Lower leg skin (tissue), 4 donors: ENCODE data around the gene HOXD13. TPM values are rescaled to one million over a fixed set of nuclear protein-coding genes. Genes with fewer than 3 reads are reported as not detected.

Experiments
- DNase-seq, 2 donors: peaks; one replicate each; pipeline ENCODE4 v3.0.0-alpha.2; 2019; ENCODE audit warnings: low spot score in 2 of 2
- H3K4me3 ChIP-seq: fragments of 200-600 bp; sonication (generic); 2 replicates; pipeline ENCODE4 v1.5.1; 2017; ENCODE audit warnings: mild to moderate bottlenecking, low read depth; ENCODE audit not compliant: poor library complexity, severe bottlenecking
- POLR2A ChIP-seq, 2 donors: fragments of 450-650 bp; IDR thresholded peaks; one replicate each; pipeline ENCODE4 v1.6.1; 2016 to 2017; ENCODE audit warnings: antibody characterized with exemption in 2 of 2, mild to moderate bottlenecking in 1 of 2, moderate library complexity in 1 of 2
- WGBS, 2 donors: methylation state at CpG; one replicate each; pipeline ENCODE4 v1.1.5; 2018; 5-methylcytosine and 5-hydroxymethylcytosine counted together
- intact Hi-C: fragments of 100-400 bp; cut with DNase I; formaldehyde crosslinking; loops from one replicate; pipeline ENCODE4 v1.15.0; 2023; ENCODE audit warnings: low total_unique reads
- total RNA-seq, 4 donors: library from RNA; depleted of rRNA; stranded (reverse); fragments of >200 nt; gene quantifications; one replicate each; pipeline ENCODE4 v1.1.0, GENCODE V29; 2016
- TF ChIP-seq, protein P1 (sequence below), 3 donors: fragments of 450-650 bp; IDR thresholded peaks; one replicate each; pipeline ENCODE4 v1.5.1; 2016; ENCODE audit warnings: antibody characterized with exemption in 3 of 3, mild to moderate bottlenecking in 3 of 3, moderate library complexity in 2 of 3

HOXD13 gene
- total RNA-seq, 4 donors from 2014 or later, result 0.10 TPM; not detected in 3

DNA sequence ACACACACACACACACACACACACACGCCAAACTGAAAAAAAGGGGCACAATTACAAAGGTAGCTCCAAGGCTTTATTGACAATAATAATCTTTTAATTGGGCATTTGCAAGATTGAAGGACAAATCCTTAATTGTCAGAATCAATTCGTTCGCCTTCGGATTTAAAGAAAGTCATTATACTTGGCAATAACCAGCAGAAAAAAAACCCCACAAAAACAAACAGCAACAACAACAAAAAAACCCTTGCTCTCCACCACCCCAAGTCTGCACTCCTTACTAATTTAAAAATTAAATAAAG lies 35.2 kb downstream of the HOXD13 start:
- WGBS, 2 donors, result 42 to 43% methylated on average over 4 of the region's 4 CpGs
- no peak overlapping the region for H3K4me3 ChIP-seq
- no peak for DNase-seq
- intact Hi-C loops, result loop anchor here (10.0 kb wide), 1 partner anchor 1027 kb away; no protein-coding TSS in a partner anchor
- TF ChIP-seq, protein P1, sequence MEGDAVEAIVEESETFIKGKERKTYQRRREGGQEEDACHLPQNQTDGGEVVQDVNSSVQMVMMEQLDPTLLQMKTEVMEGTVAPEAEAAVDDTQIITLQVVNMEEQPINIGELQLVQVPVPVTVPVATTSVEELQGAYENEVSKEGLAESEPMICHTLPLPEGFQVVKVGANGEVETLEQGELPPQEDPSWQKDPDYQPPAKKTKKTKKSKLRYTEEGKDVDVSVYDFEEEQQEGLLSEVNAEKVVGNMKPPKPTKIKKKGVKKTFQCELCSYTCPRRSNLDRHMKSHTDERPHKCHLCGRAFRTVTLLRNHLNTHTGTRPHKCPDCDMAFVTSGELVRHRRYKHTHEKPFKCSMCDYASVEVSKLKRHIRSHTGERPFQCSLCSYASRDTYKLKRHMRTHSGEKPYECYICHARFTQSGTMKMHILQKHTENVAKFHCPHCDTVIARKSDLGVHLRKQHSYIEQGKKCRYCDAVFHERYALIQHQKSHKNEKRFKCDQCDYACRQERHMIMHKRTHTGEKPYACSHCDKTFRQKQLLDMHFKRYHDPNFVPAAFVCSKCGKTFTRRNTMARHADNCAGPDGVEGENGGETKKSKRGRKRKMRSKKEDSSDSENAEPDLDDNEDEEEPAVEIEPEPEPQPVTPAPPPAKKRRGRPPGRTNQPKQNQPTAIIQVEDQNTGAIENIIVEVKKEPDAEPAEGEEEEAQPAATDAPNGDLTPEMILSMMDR (IDR thresholded peaks at IDR 0.05), result no peak
- TF ChIP-seq POLR2A (IDR thresholded peaks at IDR 0.05), result no peak

DNA sequence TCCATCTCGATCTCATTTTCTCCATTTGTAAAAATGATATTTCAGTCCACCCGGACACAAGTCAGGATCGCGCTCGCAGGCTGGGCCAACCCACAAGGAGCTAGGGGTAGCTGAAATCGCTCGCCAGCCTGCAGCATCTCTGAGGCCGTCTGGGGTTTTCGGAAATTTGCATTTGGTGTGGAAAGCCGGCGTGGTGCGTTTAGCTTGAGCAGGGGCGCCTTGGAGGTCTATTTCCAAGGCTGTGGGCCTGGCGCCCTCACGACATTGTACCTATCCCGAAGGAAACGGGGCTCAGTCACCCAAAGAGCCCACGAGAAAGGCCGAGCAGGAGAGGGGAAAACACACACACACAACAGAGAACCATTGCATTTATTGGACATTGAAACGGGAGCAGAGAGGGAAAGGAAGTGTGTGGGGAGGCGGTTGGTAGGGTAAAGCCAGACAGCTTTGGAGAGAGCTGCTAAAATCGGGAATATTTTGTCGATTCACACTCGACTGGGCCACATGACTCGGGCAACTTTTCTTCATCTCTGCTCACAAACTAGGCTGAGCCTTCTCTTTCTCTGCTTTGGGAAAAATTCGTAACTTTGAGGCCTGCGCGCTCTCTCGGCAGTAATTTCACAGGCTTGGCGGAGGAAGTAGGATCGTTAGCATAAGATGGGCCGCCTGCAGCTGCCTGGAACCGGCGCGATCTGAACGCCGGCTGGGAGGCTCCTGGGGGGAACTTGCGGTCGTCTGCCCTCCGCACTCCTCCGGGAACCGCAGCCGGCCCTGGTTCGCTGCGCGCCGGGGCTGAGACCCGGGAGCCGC lies 35.9 kb downstream of the HOXD13 start:
- H3K4me3 ChIP-seq, result no peak overlapping the region
- peak in 1 of 2 donors; percentile 86 for DNase-seq
- WGBS, 2 donors, result 17 to 19% methylated on average over 48 to 49 of the region's 49 CpGs
- TF ChIP-seq, protein P1 (IDR thresholded peaks at IDR 0.05), result no peak
- no peak for TF ChIP-seq POLR2A (IDR thresholded peaks at IDR 0.05)
- intact Hi-C loops, result loop anchor here (10.0 kb wide), 1 partner anchor 1026 kb away; no protein-coding TSS in a partner anchor

DNA sequence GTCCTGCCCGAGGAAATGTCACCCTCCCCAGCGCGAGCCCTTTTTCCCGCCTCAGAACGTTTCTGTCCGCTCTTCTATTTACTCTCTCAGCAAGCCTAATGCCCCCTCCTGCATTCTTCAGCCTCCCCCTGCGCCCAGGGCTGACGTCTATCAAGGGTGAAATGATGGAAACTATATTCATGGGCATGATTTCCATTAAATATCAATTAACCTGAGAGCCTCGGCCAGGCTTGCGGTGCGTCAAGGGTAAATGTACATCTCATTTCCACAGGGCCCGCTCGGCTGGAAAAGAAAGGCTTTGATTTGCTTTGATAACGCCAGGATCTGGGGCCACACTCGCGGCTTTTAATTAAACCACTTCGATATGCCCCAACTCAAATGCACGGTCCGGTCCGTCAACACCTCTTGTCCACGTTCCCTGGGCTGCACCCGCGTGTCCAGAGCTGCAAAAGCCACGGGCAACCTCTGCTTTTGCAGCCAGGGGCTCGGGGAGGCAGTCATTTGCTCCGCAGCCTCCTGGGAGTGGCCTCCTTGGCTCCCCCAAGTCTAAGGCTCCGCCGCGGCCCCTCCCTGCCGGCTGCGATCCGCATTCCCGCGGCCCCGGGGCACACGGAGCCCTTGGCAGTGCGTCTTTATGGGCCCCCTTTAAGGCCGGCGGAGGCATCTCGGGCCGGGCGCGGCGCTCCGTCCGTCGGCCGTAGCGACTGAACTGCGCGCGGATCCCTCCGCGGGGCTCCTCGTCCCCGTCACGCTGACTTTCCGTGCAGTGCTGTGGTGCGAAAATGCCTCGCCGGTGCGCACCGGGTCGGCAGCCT lies 36.7 kb downstream of the HOXD13 start, which contains the start of gene HOXD8:
Gene HOXD8, plus strand, starts transcription at position 724 of the 815 bp plus-strand sequence. CDS start 662 bp downstream, outside the sequence.
- no peak for TF ChIP-seq POLR2A (IDR thresholded peaks at IDR 0.05)
- TF ChIP-seq, protein P1 (IDR thresholded peaks at IDR 0.05), result no peak
- 3 to 8% methylated on average over 26 to 41 of the region's 64 CpGs for WGBS, 2 donors
- intact Hi-C loops, result loop anchor here (10.0 kb wide), 1 partner anchor 1026 kb away; no protein-coding TSS in a partner anchor
- peak in 1 of 2 donors; percentile 95 for DNase-seq
- H3K4me3 ChIP-seq, result peak within 1 kb of the TSS; percentile 35

DNA sequence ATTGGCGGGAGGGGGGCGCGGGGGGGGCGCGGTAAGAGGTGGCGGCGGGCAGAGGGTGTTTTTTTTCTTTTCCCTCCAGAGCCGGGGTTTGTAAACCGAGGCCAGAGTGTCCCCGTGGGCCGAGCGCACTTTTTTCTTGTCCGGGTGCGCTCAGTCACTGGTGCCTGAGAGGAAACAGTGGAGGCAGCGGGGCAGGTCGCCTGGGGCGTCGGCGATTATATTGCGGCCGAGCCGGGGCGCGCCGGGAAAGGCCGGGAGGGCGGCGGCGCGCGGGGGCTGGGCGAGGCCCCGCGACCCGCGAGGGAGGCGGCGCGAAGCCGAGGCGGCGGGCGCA lies 37.3 kb downstream of the HOXD13 start:
- DNase-seq, result no peak
- TF ChIP-seq POLR2A (IDR thresholded peaks at IDR 0.05), result no peak
- TF ChIP-seq, protein P1 (IDR thresholded peaks at IDR 0.05), result no peak
- intact Hi-C loops, result loop anchor here (10.0 kb wide), 1 partner anchor 1025 kb away; no protein-coding TSS in a partner anchor
- H3K4me3 ChIP-seq, result peak overlapping the region; percentile 35
- WGBS, 2 donors, result 0% methylated on average over 14 to 16 of the region's 43 CpGs

DNA sequence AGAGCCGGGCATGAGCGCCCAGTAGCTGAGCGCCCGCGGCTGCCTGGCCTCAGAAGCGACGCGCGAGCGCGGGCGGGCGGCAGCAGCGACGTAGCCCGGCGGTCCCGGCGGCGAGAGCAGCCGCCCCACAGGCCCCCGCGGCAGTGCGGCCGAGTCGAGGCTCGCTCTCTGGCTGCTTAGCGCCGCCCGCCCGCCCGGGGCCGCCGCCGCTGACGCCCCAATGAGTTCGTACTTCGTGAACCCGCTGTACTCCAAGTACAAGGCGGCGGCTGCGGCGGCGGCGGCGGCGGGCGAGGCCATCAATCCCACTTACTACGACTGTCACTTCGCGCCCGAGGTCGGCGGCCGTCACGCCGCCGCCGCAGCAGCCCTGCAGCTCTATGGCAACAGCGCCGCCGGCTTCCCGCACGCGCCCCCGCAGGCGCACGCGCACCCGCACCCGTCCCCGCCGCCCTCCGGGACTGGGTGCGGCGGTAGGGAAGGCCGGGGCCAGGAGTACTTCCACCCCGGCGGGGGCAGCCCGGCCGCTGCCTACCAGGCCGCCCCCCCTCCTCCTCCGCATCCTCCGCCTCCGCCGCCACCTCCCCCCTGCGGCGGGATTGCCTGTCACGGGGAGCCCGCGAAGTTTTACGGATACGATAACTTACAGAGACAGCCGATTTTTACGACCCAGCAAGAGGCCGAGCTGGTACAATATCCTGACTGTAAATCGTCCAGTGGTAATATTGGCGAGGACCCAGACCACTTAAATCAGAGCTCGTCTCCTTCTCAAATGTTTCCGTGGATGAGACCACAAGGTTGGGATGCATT lies 37.8 kb downstream of the HOXD13 start:
- DNase-seq, result peak in 1 of 2 donors; percentile 91
- TF ChIP-seq POLR2A (IDR thresholded peaks at IDR 0.05), result no peak
- TF ChIP-seq, protein P1 (IDR thresholded peaks at IDR 0.05), result no peak
- H3K4me3 ChIP-seq, result peak overlapping the region; percentile 35
- intact Hi-C loops, result no loop called here
- WGBS, 2 donors, result 0 to 1% methylated on average over 14 to 30 of the region's 100 CpGs
